GM23248 (cell line): ENCODE measurements around the gene SIGLEC12.

Experiments used
- EZH2 ChIP-seq: fragments of 200-600 bp; sonication (generic); IDR thresholded peaks from 2 replicates; pipeline ENCODE4 v1.6.1; 2018; ENCODE audit warnings: antibody characterized with exemption, mild to moderate bottlenecking; ENCODE audit not compliant: insufficient read depth, poor library complexity, severe bottlenecking
- EZH2phosphoT487 ChIP-seq: fragments of 200-600 bp; sonication (generic); IDR thresholded peaks from 2 replicates; pipeline ENCODE4 v1.6.1; 2018; ENCODE audit warnings: antibody characterized with exemption, moderate library complexity, mild to moderate bottlenecking, low read depth; ENCODE audit not compliant: insufficient read depth

- TF ChIP-seq EZH2phosphoT487 = no peak
- no peak for TF ChIP-seq EZH2
Measured at GRCh38 chr19:51471527-51471926, 30.1 kb downstream of the SIGLEC12 start.
